Amygdala (tissue), 56 donors: ENCODE data around the gene RALGDS.
A peak's percentile ranks its signal among the peaks of the same experiment; 100 is the strongest.

Experiments used
- DNase-seq, 56 donors: peaks; one replicate each; lab custom pipeline; 2025; lab: John Stamatoyannopoulos, UW

Gene RALGDS

GRCh38 chr9:133151601-133152525 lies 30.8 kb upstream of the RALGDS start:
- no peak for DNase-seq

- no peak for DNase-seq
Measured at GRCh38 chr9:133151041-133151440, 30.0 kb upstream of the RALGDS start.

GRCh38 chr9:133149130-133150015 lies 28.3 kb upstream of the RALGDS start:
- peak in 51 of 56 donors; percentile 27 to 89 (median 74) for DNase-seq

- DNase-seq: peak in 26 of 56 donors; percentile 26 to 64 (median 52)
Measured at GRCh38 chr9:133148199-133149129, 27.4 kb upstream of the RALGDS start.

GRCh38 chr9:133147412-133148198 lies 26.6 kb upstream of the RALGDS start:
- DNase-seq: peak in 49 of 56 donors; percentile 21 to 84 (median 59)

- no peak for DNase-seq
Measured at GRCh38 chr9:133146746-133147411, 25.8 kb upstream of the RALGDS start.

GRCh38 chr9:133144904-133145851 lies 24.1 kb upstream of the RALGDS start:
- peak in 3 of 56 donors; percentile 25 to 32 (median 31) for DNase-seq

GRCh38 chr9:133144142-133144903 lies 23.3 kb upstream of the RALGDS start:
- peak in 45 of 56 donors; percentile 28 to 86 (median 68) for DNase-seq

- DNase-seq: no peak
Measured at GRCh38 chr9:133143639-133144141, 22.6 kb upstream of the RALGDS start.

- DNase-seq: no peak
Measured at GRCh38 chr9:133142684-133143622, 21.9 kb upstream of the RALGDS start.

GRCh38 chr9:133141833-133142595 lies 21.0 kb upstream of the RALGDS start:
- peak in 11 of 56 donors; percentile 20 to 76 (median 41) for DNase-seq

GRCh38 chr9:133140606-133141005 lies 19.6 kb upstream of the RALGDS start:
- DNase-seq: no peak

- no peak for DNase-seq
Measured at GRCh38 chr9:133140174-133140505, 19.1 kb upstream of the RALGDS start.
